GM21381 (cell line): ENCODE results near the gene PLEKHA3.
A peak's percentile ranks its signal among the peaks of the same experiment; 100 is the strongest.

ENCODE experiments used
- ATAC-seq: cut with Tn5 transposase; IDR thresholded peaks from one replicate; pipeline ENCODE4 v1.9.1; 2021; ENCODE audit warnings: mild to moderate bottlenecking, moderate library complexity; ENCODE audit not compliant: unreplicated experiment

PLEKHA3 gene

DNA sequence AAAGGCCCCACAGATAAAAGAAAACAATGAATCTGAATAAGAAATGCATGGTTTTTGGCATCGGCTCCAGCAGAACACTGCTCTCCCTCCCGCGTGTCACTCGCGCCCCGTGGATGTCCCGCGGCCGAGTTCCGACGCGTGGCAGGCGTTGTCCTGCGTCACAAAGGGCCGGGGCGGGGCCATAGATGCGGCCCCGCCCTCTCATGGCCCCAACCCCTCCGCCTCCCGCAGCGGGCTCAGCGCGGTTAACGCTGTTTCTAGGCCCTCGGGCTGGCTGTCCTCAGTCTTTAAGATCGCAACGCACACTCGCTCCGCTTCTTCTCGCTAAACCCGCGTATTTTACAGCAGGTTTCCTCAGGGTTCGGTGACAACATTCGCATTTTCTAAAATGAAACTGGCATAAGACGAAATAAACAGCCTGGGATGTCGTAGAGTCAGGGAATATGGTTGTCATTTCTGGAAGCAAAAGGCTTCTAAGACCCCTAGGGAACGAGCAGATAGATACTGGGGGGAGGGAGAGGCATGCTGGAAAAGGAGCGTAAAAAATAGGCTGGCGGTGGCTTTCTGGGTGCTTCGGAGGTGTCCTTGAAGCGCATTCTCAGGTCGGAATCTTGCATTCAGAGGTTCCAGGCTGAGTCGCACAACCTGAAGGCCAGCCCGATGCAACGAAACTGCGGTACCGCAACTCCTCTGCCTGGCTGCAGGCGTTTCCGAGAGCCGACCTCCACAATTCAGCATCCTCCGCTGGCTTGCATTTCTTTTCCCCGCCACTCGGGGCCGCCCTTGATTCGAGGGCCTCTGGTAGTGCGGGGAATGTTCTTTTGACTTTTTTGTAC lies 1.6 kb upstream of the PLEKHA3 start, which contains the start of gene FKBP7:
FKBP7 (minus strand) TSS at position 162 of the 836 bp plus-strand sequence; CDS start at position 61, 101 bp downstream.
- ATAC-seq: peak; percentile 46

GRCh38 chr2:178479275-178479616 lies 1.0 kb upstream of the PLEKHA3 start:
- no peak for ATAC-seq

DNA sequence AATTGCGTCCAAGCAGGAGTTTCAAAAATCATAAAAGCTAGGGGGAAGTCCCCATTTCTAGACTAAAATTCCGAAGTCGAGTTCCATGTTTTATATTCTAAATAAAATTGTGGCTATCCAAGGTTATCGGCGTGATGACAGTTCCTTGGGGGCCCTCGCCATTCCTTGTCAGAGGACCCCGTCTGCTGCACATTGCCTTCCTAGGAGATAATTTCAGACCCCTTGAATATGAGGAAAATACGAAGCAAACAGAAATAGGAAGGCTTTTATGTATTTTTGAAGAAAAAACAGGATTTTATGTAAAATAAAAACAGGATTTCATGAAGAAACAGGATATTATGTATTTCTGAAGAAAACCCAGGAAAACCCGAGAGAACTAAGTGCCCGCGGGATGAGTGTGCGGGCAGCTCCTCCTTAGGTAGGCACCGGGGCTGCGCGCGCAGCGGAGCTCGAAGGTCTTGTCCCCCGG lies 465 bp upstream of the PLEKHA3 start:
- ATAC-seq: no peak

DNA sequence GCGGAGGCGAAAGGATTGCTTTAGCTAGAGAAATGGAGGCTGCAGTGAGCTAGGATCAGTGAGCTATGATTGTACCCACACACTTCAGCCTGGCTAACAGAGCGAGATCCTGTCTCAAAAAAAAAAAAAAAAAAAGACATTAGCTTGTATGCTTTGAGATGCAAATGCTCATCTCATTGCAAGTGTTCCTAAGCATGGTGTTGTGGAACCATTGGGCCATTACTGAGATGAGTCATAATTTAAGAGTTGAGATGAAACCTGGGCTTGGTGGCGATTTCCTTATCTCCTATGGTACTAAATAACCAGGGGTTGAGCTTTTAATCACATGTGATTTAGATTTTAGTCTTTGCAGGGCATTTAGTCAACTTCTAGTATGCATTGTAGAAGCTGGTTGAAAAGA lies 2.2 kb downstream of the PLEKHA3 start:
- peak; percentile 24 for ATAC-seq

DNA sequence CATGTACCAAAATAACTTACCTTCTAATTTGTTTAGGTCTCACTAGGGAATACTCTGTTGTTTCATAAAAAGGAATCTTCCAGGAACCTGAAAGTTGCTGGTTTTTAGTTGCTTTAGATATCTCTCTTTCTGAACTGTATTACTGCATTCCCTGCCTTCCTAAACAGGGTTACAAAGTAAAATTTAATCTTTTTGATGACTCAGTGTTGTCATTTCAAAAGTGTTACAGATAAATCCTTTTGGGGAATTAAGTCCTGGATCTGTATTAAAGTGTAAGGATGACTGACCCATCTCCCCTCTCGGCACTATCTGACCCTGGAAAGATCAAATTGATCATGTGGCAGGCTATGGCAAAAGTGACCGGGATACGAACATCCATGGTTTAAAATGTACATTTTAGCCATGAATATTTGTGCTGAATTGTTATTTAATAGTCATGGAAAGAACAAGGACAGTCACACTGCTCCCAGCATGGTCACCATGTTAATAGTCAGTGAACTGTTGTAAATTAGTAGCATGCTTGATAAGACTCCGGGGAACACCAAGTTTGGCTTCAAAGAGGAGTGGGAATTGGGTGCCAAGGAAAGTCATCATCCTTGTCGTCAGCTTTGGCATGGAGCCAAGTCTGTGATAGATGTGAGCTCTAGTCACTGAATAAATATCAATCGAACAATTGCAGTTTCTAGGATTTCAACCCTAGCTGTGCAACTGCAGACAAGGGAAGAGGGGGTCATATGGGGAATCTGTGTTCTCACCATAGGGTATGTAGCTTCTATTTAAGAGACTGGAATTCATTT lies 4.2 kb downstream of the PLEKHA3 start:
- ATAC-seq: no peak

- no peak for ATAC-seq
These were observed 5.1 kb downstream of the PLEKHA3 start for GRCh38 chr2:178485356-178485755.

DNA sequence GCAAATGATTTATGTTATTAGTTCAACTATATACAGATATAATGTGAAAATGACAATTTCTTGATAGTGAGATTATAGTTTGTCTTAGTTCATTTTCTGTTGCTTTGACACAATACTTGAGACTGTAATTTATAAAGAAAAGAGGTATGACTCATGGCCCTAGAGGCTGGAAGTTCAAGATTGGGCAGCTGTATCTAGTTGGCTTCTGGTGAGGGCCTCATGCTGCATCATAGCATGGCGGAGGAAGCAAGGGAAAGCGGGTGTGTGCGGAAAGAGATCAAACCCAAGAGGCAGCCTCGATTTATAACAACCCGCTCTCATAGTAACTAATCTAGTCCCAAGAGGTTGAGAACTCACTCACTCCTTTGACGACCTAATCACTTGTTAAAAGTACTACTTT lies 11.4 kb downstream of the PLEKHA3 start:
- no peak for ATAC-seq

GRCh38 chr2:178496049-178496448 lies 15.8 kb downstream of the PLEKHA3 start:
- no peak for ATAC-seq

GRCh38 chr2:178498137-178498536 lies 17.9 kb downstream of the PLEKHA3 start:
- ATAC-seq: no peak

DNA sequence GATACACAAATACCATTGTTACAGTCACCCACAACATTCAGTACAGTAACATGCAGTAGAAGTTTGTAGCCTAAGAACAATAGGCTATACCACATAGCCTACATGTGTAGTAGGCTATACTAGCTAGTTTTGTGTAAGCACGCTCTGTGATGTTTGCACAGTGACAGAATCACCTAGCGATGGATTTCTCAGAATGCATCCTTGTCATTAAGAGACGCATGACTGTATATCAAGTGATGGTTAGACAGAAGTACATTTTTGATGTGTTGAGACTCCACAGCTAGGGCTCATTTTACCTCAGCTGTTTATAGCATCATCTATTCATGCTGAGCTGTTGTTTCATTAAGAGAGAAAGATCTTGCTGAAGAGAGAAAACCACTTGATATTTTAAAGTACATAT lies 19.4 kb downstream of the PLEKHA3 start:
- ATAC-seq: no peak

- no peak for ATAC-seq
These were observed 22.5 kb downstream of the PLEKHA3 start for GRCh38 chr2:178502751-178503150.

DNA sequence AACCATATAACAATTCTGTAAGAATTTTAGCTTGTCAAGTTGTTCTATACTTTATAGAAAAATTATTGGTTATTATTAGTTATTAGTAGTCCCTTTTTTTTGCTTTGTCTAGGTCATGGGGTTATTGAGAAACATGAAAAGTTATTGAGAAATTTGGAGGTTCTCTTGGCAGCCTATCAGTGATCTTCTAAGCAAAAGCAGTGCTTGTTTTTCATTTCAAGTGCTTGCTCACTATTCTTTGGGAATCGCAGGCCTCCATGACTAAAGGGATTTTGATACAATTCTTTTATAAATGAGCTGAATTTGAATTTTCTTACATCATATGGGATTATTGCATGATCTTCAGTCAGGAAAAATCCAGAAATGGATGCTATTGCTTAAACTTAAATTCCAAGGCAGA lies 25.8 kb downstream of the PLEKHA3 start:
- ATAC-seq: no peak

- no peak for ATAC-seq
These were observed 26.3 kb downstream of the PLEKHA3 start for GRCh38 chr2:178506524-178506923.

DNA sequence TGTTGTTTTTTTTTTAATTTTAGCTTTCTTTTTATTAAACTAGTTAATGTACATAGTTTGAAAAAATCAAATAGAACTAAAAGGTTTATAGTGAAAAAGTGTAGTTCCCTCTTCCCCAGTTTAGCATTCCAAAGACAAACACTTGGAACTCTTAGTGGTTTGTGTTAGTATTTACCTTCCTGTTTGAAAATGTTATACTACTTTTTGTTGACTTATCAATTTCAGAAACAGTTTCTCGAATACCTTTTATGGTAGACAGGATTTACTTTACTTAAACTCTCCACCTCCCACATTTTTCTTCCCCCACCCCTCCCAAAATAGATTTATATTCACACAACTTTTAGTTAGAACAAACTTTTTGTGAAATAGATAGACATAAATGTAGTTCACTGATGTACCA lies 26.7 kb downstream of the PLEKHA3 start:
- peak; percentile 17 for ATAC-seq

- ATAC-seq: no peak
These were observed 28.4 kb downstream of the PLEKHA3 start for GRCh38 chr2:178508646-178509045.

DNA sequence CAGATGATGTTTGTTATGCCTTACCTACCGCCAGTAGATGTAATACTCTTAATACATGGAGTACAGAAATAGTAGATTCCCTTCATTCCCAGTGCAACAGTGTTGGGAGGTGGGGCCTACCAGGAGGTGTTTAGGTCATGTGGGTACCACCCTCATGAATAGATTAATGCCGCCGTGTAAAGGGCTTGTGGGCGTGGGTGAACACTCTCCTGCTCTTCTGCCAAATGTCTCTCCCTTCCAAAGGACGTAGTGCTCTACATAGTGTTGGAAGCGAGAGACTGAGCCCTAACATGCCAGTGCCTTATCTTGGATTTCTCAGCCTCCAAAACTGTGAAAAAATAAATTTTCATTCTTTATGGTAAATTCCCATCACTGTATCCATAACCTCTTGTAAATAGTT lies 30.1 kb downstream of the PLEKHA3 start:
- ATAC-seq: no peak

GRCh38 chr2:178512484-178512883 lies 32.2 kb downstream of the PLEKHA3 start:
- ATAC-seq: no peak

- ATAC-seq: no peak
These were observed 33.6 kb downstream of the PLEKHA3 start for GRCh38 chr2:178513876-178514275.

DNA sequence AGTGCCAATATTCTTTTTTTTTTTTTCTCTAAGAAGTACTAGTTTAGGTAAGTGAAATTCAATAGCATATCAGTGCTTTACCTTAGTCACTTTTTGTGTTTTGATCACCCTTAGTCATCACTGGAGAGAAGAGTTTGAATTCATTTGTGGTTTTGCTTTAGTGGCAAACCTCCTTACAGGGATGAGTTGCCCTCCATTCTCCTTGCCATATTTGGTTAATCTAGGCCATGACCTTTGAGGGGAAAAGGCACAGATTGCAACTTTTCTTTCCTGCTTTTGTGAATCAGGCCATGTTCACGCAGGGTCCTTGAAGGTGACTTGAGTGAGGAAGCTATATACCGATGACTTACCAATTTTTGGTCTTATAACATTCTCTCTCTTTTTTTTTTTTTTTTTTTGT lies 34.4 kb downstream of the PLEKHA3 start:
- ATAC-seq: no peak

GRCh38 chr2:178517496-178517895 lies 37.2 kb downstream of the PLEKHA3 start:
- no peak for ATAC-seq

DNA sequence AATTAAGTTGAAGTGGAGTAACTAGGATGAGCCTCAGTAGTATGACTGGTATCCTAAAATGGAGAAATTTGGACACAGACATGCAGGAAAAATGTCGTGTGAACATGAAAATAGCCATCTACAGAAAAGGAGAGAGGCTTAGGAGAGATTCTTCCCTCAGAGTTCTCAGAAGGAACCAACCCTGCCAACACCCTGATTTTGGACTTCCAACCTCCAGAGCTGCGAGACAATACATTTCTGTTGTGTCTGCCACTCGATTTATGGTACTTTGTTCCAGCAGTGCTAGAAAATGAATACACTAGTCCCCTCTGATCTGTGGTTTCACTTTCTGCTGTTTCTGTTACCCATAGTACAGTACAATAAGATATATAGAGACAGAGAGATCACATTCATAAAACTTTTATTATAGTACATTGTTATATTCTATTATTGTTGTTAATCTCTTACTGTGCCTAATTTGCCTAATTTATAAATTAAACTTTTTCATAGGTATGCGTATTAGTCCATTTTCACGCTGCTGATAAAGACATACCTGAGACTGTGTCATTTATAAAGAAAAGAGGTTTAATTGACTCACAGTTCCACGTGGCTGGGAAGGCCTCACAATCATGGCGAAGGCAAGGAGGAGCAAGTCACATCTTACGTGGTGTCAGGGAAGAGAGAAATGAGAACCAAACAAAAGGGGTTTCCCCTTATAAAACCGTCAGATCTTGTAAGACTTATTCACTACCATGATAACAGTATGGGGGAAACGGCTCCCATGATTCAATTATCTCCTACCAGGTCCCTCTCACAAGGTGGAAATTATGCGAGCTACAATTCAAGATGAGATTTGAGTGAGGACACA lies 41.3 kb downstream of the PLEKHA3 start:
- ATAC-seq: no peak
